Measurements from ENCODE around the gene MPPED2. TPM values are rescaled to one million over a fixed set of nuclear protein-coding genes. Genes with fewer than 3 reads are reported as not detected.

MPPED2 gene
- total RNA-seq, 6 experiments from 2014 or later = not detected

DNA sequence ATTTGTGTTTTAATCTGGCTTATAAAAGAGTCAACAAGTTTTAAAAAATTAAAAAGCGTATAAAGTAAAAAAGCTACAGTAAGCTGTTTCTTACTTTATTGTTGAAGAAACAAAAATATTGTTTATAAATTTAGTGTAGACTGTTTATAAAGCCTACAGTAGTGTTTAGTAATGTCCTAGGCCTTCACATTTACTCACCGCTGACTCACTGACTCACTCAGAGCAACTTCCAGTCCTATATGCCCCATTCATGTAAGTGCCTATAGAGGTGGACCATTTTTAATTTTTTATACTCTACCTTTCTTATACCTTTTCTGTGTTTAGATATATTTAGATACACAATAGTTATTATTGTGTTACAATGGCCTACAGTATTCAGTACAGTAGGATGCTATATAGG is 12.2 kb downstream of the MPPED2 start:
- no peak overlapping the region for H3K4me3 Mint-ChIP-seq
- no peaks in the 10 kb centered on the region for H3K36me3 Mint-ChIP-seq (ENCODE audit: low read depth)
- DNase-seq = no peak
- peaks cover 31% of the 10 kb centered on the region for H3K9me3 Mint-ChIP-seq
- TF ChIP-seq, protein P1, sequence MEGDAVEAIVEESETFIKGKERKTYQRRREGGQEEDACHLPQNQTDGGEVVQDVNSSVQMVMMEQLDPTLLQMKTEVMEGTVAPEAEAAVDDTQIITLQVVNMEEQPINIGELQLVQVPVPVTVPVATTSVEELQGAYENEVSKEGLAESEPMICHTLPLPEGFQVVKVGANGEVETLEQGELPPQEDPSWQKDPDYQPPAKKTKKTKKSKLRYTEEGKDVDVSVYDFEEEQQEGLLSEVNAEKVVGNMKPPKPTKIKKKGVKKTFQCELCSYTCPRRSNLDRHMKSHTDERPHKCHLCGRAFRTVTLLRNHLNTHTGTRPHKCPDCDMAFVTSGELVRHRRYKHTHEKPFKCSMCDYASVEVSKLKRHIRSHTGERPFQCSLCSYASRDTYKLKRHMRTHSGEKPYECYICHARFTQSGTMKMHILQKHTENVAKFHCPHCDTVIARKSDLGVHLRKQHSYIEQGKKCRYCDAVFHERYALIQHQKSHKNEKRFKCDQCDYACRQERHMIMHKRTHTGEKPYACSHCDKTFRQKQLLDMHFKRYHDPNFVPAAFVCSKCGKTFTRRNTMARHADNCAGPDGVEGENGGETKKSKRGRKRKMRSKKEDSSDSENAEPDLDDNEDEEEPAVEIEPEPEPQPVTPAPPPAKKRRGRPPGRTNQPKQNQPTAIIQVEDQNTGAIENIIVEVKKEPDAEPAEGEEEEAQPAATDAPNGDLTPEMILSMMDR (IDR thresholded peaks at IDR 0.05) = no peak
- H3K27me3 Mint-ChIP-seq (ENCODE audit: insufficient read depth) = no peaks in the 10 kb centered on the region
- H3K4me1 Mint-ChIP-seq (ENCODE audit: low read depth) = no peaks in the 10 kb centered on the region
- no peak overlapping the region for H3K27ac Mint-ChIP-seq

DNA sequence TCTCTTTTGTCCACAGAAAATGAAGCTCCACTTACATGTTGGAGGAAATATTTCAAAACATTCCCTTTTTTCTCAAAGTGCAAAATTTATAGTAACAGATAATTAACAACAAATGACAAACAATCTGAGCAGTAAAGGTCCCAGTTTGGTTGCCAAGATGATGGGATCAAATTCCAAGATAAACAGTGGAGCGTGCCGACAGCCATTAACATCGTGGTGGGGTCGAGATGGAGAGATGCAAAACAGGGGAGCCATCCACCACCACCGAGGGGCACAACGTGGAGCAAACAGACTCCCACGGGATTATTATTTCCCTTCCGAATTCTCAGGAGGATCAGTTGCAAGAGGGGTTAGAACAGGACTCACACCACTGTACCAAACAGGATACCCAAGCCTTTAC is 17.2 kb downstream of the MPPED2 start:
- H3K27me3 Mint-ChIP-seq (ENCODE audit: insufficient read depth) = no peaks in the 10 kb centered on the region

DNA sequence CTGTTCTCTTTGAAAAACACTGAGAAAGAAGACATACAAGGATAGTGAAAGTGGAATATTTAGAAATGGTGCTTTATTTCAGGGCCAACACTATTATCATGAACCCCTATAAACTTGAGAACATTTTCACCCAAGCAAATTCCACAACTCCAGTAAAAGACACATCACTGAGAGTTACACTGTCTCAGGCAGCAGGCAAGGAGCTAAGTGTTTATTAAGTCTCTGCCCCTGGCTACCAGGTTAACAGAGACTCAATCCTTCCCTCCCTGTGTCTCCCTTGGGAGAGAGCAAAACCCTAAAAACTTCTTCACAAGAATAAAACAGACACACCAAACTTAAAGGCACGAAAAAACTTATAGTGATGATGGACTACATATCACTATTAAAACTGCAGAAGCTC is 18.5 kb downstream of the MPPED2 start:
- TF ChIP-seq, protein P1 (IDR thresholded peaks at IDR 0.05) = no peak
- Mint-ChIP-seq H3K27me3 (ENCODE audit: insufficient read depth) (no peaks in the 10 kb centered on the region), H3K36me3 (ENCODE audit: low read depth) (no peaks in the 10 kb centered on the region), H3K27ac (no peak overlapping the region), H3K4me3 (no peak overlapping the region), H3K9me3 (peaks cover 52% of the 10 kb centered on the region), H3K4me1 (ENCODE audit: low read depth) (no peaks in the 10 kb centered on the region)
- no peak for DNase-seq

More for the DNA sequence above, 17.2 kb downstream of the MPPED2 start:
- no peaks in the 10 kb centered on the region for H3K36me3 Mint-ChIP-seq (ENCODE audit: low read depth)
- H3K4me3 Mint-ChIP-seq = no peak overlapping the region
- H3K27ac Mint-ChIP-seq = no peak overlapping the region
- no peak for DNase-seq
- H3K4me1 Mint-ChIP-seq (ENCODE audit: low read depth) = no peaks in the 10 kb centered on the region
- TF ChIP-seq, protein P1 (IDR thresholded peaks at IDR 0.05) = no peak
- H3K9me3 Mint-ChIP-seq = peaks cover 46% of the 10 kb centered on the region

DNA sequence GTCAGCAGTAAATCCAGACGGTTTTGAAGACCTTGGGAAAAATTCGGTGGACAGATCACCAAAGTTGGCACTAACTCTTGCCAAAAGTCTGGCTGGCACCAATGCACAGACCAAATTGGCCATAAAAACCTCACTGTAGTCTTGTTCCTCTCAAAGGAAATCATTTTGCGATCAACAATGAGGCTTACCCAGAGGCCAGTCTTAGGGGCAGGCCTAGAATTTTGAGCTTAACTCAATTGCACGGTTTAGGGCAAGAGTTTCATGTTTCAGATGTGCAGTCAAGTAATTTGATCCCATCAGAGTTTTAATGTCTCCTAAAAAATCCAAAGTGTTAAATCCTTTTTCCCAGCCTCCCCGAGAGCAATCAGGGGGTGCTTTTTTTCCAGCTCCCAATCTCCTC is 19.0 kb downstream of the MPPED2 start:
- TF ChIP-seq, protein P1 (IDR thresholded peaks at IDR 0.05) = no peak
- Mint-ChIP-seq H3K27me3 (ENCODE audit: insufficient read depth) (no peaks in the 10 kb centered on the region), H3K4me3 (no peak overlapping the region), H3K4me1 (ENCODE audit: low read depth) (no peaks in the 10 kb centered on the region), H3K36me3 (ENCODE audit: low read depth) (no peaks in the 10 kb centered on the region), H3K9me3 (peaks cover 52% of the 10 kb centered on the region), H3K27ac (no peak overlapping the region)
- DNase-seq = no peak

DNA sequence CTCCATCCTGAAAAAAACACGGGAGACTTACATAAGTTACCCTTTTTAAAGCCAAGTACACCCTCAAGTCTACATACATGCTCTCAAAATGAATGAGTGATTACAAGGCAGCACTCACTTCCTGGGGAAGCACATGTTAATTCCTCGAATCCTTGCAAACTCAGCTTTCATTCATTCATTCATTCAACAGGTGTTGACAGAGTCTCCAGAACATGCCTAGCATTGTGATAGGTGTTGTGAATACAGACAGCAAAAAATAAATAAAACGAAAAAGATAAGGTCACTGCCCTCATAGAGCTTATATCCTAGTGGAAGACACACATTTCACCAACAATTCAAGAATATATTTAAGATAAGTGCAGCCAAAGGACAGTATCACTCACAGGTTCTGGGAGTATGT is 19.7 kb downstream of the MPPED2 start:
- TF ChIP-seq, protein P1 (IDR thresholded peaks at IDR 0.05) = no peak
- no peaks in the 10 kb centered on the region for H3K4me1 Mint-ChIP-seq (ENCODE audit: low read depth)
- H3K36me3 Mint-ChIP-seq (ENCODE audit: low read depth) = no peaks in the 10 kb centered on the region
- no peaks in the 10 kb centered on the region for H3K27me3 Mint-ChIP-seq (ENCODE audit: insufficient read depth)
- no peak overlapping the region for H3K27ac Mint-ChIP-seq
- H3K9me3 Mint-ChIP-seq = peaks cover 48% of the 10 kb centered on the region
- no peak for DNase-seq
- H3K4me3 Mint-ChIP-seq = no peak overlapping the region

DNA sequence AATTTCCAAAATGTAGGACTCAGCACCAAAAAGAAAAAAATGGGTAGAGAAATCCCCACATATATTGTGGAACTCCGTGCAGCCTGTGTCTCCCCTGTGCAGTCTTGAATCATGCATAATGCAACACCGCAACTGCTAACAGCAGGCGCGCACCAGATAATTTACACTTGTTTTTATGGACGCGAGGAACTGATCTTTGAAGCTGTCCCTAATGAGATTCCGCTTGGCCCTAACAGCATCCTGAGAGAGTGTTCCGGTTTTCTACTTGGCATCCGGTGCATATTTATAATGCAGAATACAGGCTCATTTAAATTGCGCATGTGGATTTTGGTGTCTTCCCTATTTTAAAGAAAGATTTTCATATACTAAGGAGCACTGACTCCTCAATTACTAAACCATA is 21.1 kb downstream of the MPPED2 start:
- Mint-ChIP-seq H3K27ac (no peak overlapping the region), H3K4me1 (ENCODE audit: low read depth) (no peaks in the 10 kb centered on the region), H3K36me3 (ENCODE audit: low read depth) (no peaks in the 10 kb centered on the region), H3K9me3 (peaks cover 47% of the 10 kb centered on the region), H3K27me3 (ENCODE audit: insufficient read depth) (no peaks in the 10 kb centered on the region), H3K4me3 (no peak overlapping the region)
- no peak for DNase-seq
- TF ChIP-seq, protein P1 (IDR thresholded peaks at IDR 0.05) = no peak
